Stimulated activated CD8-positive, alpha-beta memory T cell treated with anti-CD3 and anti-CD28 coated beads, Interleukin-4, amount 100 ng/mL, for 48 hours (primary cell): ENCODE data around the gene SEMA3D.

Experiments used
- DNase-seq: peaks from one replicate; pipeline ENCODE4 v3.0.0-alpha.2; 2020

The SEMA3D gene

GRCh38 chr7:85115862-85116261, 71.0 kb downstream of the SEMA3D start:
- DNase-seq: no peak

GRCh38 chr7:85115006-85115405, 71.8 kb downstream of the SEMA3D start:
- no peak for DNase-seq

GRCh38 chr7:85114342-85114741, 72.5 kb downstream of the SEMA3D start:
- DNase-seq: no peak

- no peak for DNase-seq
These were observed 75.1 kb downstream of the SEMA3D start for GRCh38 chr7:85111761-85112160.

GRCh38 chr7:85106719-85107118, 80.1 kb downstream of the SEMA3D start:
- no peak for DNase-seq

GRCh38 chr7:85104432-85105205, 82.2 kb downstream of the SEMA3D start:
- DNase-seq: no peak

GRCh38 chr7:85103962-85104361, 82.9 kb downstream of the SEMA3D start:
- DNase-seq: no peak

- no peak for DNase-seq
These were observed 83.5 kb downstream of the SEMA3D start for GRCh38 chr7:85103357-85103756.

GRCh38 chr7:85102813-85103350, 84.0 kb downstream of the SEMA3D start:
- no peak for DNase-seq

- DNase-seq: no peak
These were observed 85.5 kb downstream of the SEMA3D start for GRCh38 chr7:85101347-85101746.

GRCh38 chr7:85097844-85098243, 89.0 kb downstream of the SEMA3D start:
- DNase-seq: no peak

GRCh38 chr7:85095806-85096205, 91.0 kb downstream of the SEMA3D start:
- no peak for DNase-seq

GRCh38 chr7:85095366-85095765, 91.5 kb downstream of the SEMA3D start:
- no peak for DNase-seq

GRCh38 chr7:85094046-85094725, 92.7 kb downstream of the SEMA3D start:
- no peak for DNase-seq

GRCh38 chr7:85091565-85091928, 95.3 kb downstream of the SEMA3D start:
- no peak for DNase-seq

GRCh38 chr7:85090919-85091564, 95.8 kb downstream of the SEMA3D start:
- no peak for DNase-seq

GRCh38 chr7:85090143-85090542, 96.7 kb downstream of the SEMA3D start:
- no peak for DNase-seq

- DNase-seq: no peak
These were observed 105.0 kb downstream of the SEMA3D start for GRCh38 chr7:85081846-85082245.

GRCh38 chr7:85081392-85081791, 105.5 kb downstream of the SEMA3D start:
- DNase-seq: no peak

GRCh38 chr7:85079434-85079833, 107.4 kb downstream of the SEMA3D start:
- DNase-seq: no peak

GRCh38 chr7:85078181-85078580, 108.7 kb downstream of the SEMA3D start:
- no peak for DNase-seq

- DNase-seq: no peak
These were observed 111.0 kb downstream of the SEMA3D start for GRCh38 chr7:85075864-85076263.

- no peak for DNase-seq
These were observed 111.9 kb downstream of the SEMA3D start for GRCh38 chr7:85074992-85075391.

GRCh38 chr7:85074016-85074415, 112.8 kb downstream of the SEMA3D start:
- DNase-seq: no peak
